ENCODE data around the gene SLC35F2.
A peak's percentile ranks its signal among the peaks of the same experiment; 100 is the strongest.

SLC35F2 gene

GRCh38 chr11:107856981-107857517 is 1.5 kb downstream of the SLC35F2 start:
- TF ChIP-seq SIN3A (IDR thresholded peaks at IDR 0.05; ENCODE audit: borderline replicate concordance, insufficient read depth, low read length) (0 out of 2 replicates have a peak, but pooled peaks have one; percentile 55), FOXP2 (optimal IDR thresholded peaks at IDR 0.05; ENCODE audit: borderline replicate concordance, extremely low read depth, extremely low read length, insufficient read depth) (no peak)

DNA sequence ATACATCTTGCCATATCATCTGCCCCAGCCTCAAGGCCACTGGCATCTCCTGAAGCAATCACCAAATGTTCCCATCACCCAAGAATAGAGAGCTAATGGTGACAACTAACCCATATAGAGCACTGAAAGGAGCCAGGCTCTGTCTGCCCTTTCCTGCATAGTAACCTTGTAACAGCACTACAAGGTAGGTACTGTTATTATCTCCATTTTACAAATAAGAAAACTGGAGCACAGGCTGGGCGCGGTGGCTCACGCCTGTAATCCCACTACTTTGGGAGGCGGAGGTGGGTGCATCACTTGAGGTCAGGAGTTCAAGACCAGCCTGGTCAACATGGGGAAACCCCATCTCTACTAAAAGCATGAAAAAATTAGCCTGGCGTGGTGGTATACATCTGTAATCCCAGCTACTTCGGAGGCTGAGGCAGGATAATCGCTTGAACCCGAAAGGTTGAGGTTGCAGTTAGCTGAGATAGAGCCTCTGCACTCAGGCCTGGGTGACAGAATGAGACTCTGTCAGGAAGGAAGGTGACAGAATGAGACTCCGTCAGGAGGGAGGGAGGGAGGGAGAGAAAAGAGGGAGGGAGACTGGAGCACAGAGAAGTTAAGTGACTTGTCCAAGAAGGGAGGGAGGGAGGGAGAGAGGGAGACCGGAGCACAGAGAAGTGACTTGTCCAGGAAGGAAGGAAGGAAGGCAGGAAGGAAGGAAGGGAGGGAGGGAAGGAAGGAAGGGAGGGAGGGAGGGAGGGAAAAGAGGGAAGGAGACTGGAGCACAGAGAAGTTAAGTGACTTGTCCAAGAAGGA is 2.2 kb downstream of the SLC35F2 start:
- TF ChIP-seq, protein P1, sequence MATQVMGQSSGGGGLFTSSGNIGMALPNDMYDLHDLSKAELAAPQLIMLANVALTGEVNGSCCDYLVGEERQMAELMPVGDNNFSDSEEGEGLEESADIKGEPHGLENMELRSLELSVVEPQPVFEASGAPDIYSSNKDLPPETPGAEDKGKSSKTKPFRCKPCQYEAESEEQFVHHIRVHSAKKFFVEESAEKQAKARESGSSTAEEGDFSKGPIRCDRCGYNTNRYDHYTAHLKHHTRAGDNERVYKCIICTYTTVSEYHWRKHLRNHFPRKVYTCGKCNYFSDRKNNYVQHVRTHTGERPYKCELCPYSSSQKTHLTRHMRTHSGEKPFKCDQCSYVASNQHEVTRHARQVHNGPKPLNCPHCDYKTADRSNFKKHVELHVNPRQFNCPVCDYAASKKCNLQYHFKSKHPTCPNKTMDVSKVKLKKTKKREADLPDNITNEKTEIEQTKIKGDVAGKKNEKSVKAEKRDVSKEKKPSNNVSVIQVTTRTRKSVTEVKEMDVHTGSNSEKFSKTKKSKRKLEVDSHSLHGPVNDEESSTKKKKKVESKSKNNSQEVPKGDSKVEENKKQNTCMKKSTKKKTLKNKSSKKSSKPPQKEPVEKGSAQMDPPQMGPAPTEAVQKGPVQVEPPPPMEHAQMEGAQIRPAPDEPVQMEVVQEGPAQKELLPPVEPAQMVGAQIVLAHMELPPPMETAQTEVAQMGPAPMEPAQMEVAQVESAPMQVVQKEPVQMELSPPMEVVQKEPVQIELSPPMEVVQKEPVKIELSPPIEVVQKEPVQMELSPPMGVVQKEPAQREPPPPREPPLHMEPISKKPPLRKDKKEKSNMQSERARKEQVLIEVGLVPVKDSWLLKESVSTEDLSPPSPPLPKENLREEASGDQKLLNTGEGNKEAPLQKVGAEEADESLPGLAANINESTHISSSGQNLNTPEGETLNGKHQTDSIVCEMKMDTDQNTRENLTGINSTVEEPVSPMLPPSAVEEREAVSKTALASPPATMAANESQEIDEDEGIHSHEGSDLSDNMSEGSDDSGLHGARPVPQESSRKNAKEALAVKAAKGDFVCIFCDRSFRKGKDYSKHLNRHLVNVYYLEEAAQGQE (IDR thresholded peaks at IDR 0.05; ENCODE audit: insufficient read depth in 1 of 2, low read depth in 2 of 2, low read length in 2 of 2) = no peak
- no peak for TF ChIP-seq SIN3A (IDR thresholded peaks at IDR 0.05; ENCODE audit: borderline replicate concordance, insufficient read depth, low read length)
- TF ChIP-seq TAF1 (IDR thresholded peaks at IDR 0.05; ENCODE audit: borderline replicate concordance, insufficient read depth, low read length) = no peak
- TF ChIP-seq FOXP2 (optimal IDR thresholded peaks at IDR 0.05; ENCODE audit: borderline replicate concordance, extremely low read depth, extremely low read length, insufficient read depth) = no peak
- no peak for TF ChIP-seq POLR2AphosphoS5 (IDR thresholded peaks at IDR 0.05; ENCODE audit: low read depth, low read length)

- TF ChIP-seq, protein P1 (IDR thresholded peaks at IDR 0.05; ENCODE audit: insufficient read depth in 1 of 2, low read depth in 2 of 2, low read length in 2 of 2) = no peak
- TF ChIP-seq SIN3A (IDR thresholded peaks at IDR 0.05; ENCODE audit: borderline replicate concordance, insufficient read depth, low read length) (no peak), FOXP2 (optimal IDR thresholded peaks at IDR 0.05; ENCODE audit: borderline replicate concordance, extremely low read depth, extremely low read length, insufficient read depth) (no peak), POLR2AphosphoS5 (IDR thresholded peaks at IDR 0.05; ENCODE audit: low read depth, low read length) (no peak), TAF1 (IDR thresholded peaks at IDR 0.05; ENCODE audit: borderline replicate concordance, insufficient read depth, low read length) (no peak)
Measured at GRCh38 chr11:107853070-107853469, 5.5 kb downstream of the SLC35F2 start.

DNA sequence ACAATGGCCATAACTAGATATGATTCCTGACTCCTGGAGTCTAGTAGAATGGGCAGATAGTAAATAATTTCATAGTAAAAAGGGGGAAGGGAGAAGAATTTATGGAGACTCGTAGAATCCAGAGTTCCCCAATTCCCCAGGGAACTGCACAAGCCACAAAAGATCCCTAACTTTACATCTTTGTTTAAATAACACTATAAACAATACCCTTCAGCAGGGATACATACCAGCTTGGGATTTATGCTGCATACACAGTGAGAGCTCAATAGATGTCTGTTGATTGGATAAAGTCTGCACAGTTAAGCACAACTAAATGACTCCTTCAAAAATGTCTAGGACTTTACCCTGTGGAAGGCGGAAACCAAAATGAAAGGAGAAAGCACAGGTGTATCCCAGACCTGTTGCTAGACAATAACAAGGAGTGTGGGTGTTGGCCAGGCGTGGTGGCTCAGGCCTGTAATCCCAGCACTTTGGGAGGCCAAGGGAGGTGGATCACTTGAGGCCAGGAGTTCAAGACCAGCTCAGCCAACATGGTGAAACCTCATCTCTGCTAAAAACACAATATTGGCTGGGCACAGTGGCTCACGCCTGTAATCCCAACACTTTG is 6.8 kb downstream of the SLC35F2 start:
- TF ChIP-seq FOXP2 (optimal IDR thresholded peaks at IDR 0.05; ENCODE audit: borderline replicate concordance, extremely low read depth, extremely low read length, insufficient read depth) (no peak), TAF1 (IDR thresholded peaks at IDR 0.05; ENCODE audit: borderline replicate concordance, insufficient read depth, low read length) (no peak), SIN3A (IDR thresholded peaks at IDR 0.05; ENCODE audit: borderline replicate concordance, insufficient read depth, low read length) (no peak), POLR2AphosphoS5 (IDR thresholded peaks at IDR 0.05; ENCODE audit: low read depth, low read length) (no peak)
- TF ChIP-seq, protein P1 (IDR thresholded peaks at IDR 0.05; ENCODE audit: insufficient read depth in 1 of 2, low read depth in 2 of 2, low read length in 2 of 2) = no peak

DNA sequence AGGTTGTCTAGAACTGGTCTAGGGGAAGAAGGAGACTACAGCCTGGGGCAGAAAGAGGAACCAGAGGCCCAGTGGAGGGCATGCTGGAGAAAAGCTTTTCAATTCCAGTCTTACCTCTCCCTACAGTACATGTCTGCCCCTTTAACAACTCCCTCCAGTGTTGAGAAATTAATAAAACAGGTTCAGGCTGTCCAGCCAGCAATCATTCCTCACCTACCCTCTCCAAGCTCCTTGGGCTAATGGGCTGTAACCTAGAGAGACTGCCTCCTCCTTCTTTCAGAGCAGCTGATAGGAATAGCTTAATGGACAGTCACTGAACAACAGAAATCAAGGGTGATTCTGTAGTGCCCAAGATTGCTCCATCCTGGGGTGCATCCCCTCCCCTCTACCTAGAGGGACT is 8.8 kb downstream of the SLC35F2 start:
- TF ChIP-seq, protein P1 (IDR thresholded peaks at IDR 0.05; ENCODE audit: insufficient read depth in 1 of 2, low read depth in 2 of 2, low read length in 2 of 2) = no peak
- TF ChIP-seq POLR2AphosphoS5 (IDR thresholded peaks at IDR 0.05; ENCODE audit: low read depth, low read length) (no peak), SIN3A (IDR thresholded peaks at IDR 0.05; ENCODE audit: borderline replicate concordance, insufficient read depth, low read length) (no peak), TAF1 (IDR thresholded peaks at IDR 0.05; ENCODE audit: borderline replicate concordance, insufficient read depth, low read length) (no peak)
